ENCODE results near the gene VPS35. TPM values are rescaled to one million over a fixed set of nuclear protein-coding genes. Genes with fewer than 3 reads are reported as not detected.

VPS35 gene
- total RNA-seq, 2 experiments from 2014 or later = 58.8 to 87.2 TPM

Other genes with a start within 250 kb of the VPS35 start
- 10 to 100 TPM; 53.1 to 60.6 TPM for gene SHCBP1, start 67.8 kb downstream of the VPS35 start, total RNA-seq
- gene ORC6, start 481 bp upstream of the VPS35 start, total RNA-seq = 10 to 100 TPM; 59.0 to 61.3 TPM
- not detected for gene MYLK3, start 59.2 kb upstream of the VPS35 start, total RNA-seq
- gene C16orf87, start 142.0 kb upstream of the VPS35 start, total RNA-seq = 10 to 100 TPM; 13.3 to 19.1 TPM
- gene GPT2, start 195.2 kb upstream of the VPS35 start, total RNA-seq = 10 to 100 TPM in 1 of 2 experiments, 1 to 10 TPM in 1; 9.6 to 21.4 TPM

All from activated CD8-positive, alpha-beta memory T cell treated with anti-CD3 and anti-CD28 coated beads, Interleukin-2, amount 10 ng/mL, durations not matched to agents 7 days and 5 days (primary cell).